Esophagus muscularis mucosa (tissue), 4 donors: ENCODE measurements around the gene KCNJ15. TPM values are rescaled to one million over a fixed set of nuclear protein-coding genes. Genes with fewer than 3 reads are reported as not detected.

Experiments
- DNase-seq: peaks from one replicate; pipeline ENCODE4 v3.0.0-alpha.2; 2017; ENCODE audit errors: extremely low spot score
- H3K27ac ChIP-seq, 4 donors: fragments of 200-600 bp; sonication (generic); replicated peaks in 1 of 4; 1 replicate in 3 of 4; 2 replicates in 1 of 4; pipeline ENCODE4 v1.5.1; 2016 to 2019; ENCODE audit warnings: mild to moderate bottlenecking in 1 of 4
- H3K27me3 ChIP-seq, 4 donors: fragments of 200-600 bp; sonication (generic); one replicate each; pipeline versions ENCODE4 v1.5.1 to v1.6.0; 2016 to 2019
- H3K36me3 ChIP-seq, 4 donors: fragments of 200-600 bp; sonication (generic); one replicate each; pipeline ENCODE4 v1.5.1; 2016 to 2019
- H3K4me1 ChIP-seq, 4 donors: fragments of 200-600 bp; sonication (generic); one replicate each; pipeline ENCODE4 v1.5.1; 2016 to 2019
- H3K4me3 ChIP-seq, 4 donors: fragments of 200-600 bp; sonication (generic); 1 replicate in 2 of 4; 2 replicates in 2 of 4; pipeline ENCODE4 v1.5.1; 2016 to 2019; ENCODE audit warnings: mild to moderate bottlenecking in 4 of 4, moderate library complexity in 1 of 4
- H3K9me3 ChIP-seq, 4 donors: fragments of 200-600 bp; sonication (generic); 1 replicate in 3 of 4; 2 replicates in 1 of 4; pipeline ENCODE4 v1.5.1; 2016 to 2019
- EP300 ChIP-seq: sonication (generic); formaldehyde crosslinking; IDR thresholded peaks from one replicate; pipeline ENCODE4 v1.6.1; 2017; ENCODE audit warnings: antibody characterized with exemption
- POLR2A ChIP-seq: fragments of 450-650 bp; IDR thresholded peaks from one replicate; pipeline ENCODE4 v1.6.1; 2017; ENCODE audit warnings: antibody characterized with exemption, moderate library complexity, mild to moderate bottlenecking, low read depth
- POLR2AphosphoS5 ChIP-seq, 2 donors: sonication (generic); formaldehyde crosslinking; IDR thresholded peaks; one replicate each; pipeline ENCODE4 v1.6.1; 2017; ENCODE audit warnings: antibody characterized with exemption in 2 of 2
- WGBS: methylation state at CpG from one replicate; pipeline ENCODE4 v1.1.5; 2018; 5-methylcytosine and 5-hydroxymethylcytosine counted together
- intact Hi-C: fragments of 100-400 bp; cut with DNase I; formaldehyde crosslinking; loops from one replicate; pipeline ENCODE4 v1.15.1; 2023
- total RNA-seq, 4 donors: library from RNA; depleted of rRNA; stranded (reverse); fragments of >200 nt; gene quantifications; one replicate each; pipeline versions ENCODE4 v1.1.0 to v1.2.1, GENCODE V29; 2016
- TF ChIP-seq, protein P1 (sequence below), 3 experiments: fragments of 200-600 bp in 2 of 3; fragments of 450-650 bp in 1 of 3; sonication (generic) in 2 of 3; IDR thresholded peaks; one replicate each; pipeline ENCODE4 v1.5.1; 2017 to 2019; ENCODE audit warnings: antibody characterized with exemption in 3 of 3, mild to moderate bottlenecking in 2 of 3, moderate library complexity in 1 of 3

The KCNJ15 gene
- total RNA-seq, 4 donors from 2014 or later, result 1.2 to 1.6 TPM; not detected in 2

DNA sequence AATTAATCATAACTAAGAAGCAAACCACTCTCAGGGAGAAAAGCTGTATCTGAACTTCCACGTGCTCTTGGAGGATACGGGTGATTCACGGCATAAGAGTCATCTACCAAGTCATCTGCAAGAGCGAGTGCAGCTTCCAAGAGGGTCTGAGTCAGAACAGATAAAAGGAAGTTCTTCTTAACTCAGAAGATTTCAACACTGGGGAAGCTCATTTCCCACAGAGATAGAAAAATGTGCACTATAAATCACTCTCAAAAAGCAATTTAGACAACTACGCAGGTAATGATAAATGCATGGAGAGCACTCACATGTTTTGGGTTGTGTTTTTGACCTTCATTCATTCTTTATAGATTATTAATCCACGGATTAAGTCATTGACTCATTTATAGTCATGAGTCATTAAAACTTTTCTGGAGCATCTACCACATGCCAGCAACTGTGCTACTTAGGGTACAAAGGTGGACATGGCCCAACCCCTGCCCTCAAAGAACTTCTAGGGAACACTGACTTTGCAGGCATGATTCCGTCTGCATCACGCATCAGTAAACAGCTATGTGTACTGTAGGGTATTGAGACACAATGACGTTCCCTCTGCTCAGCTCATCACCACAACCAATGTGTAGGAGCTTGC, 20.8 kb downstream of the KCNJ15 start:
- DNase-seq, result no peak
- intact Hi-C loops, result no loop called here
- no peaks in the 10 kb centered on the region for H3K4me1 ChIP-seq
- H3K27ac ChIP-seq, result no peak overlapping the region
- no peak overlapping the region for H3K4me3 ChIP-seq
- no peak for TF ChIP-seq POLR2AphosphoS5 (IDR thresholded peaks at IDR 0.05)
- TF ChIP-seq EP300, result no peak
- no peak for TF ChIP-seq POLR2A
- TF ChIP-seq, protein P1, sequence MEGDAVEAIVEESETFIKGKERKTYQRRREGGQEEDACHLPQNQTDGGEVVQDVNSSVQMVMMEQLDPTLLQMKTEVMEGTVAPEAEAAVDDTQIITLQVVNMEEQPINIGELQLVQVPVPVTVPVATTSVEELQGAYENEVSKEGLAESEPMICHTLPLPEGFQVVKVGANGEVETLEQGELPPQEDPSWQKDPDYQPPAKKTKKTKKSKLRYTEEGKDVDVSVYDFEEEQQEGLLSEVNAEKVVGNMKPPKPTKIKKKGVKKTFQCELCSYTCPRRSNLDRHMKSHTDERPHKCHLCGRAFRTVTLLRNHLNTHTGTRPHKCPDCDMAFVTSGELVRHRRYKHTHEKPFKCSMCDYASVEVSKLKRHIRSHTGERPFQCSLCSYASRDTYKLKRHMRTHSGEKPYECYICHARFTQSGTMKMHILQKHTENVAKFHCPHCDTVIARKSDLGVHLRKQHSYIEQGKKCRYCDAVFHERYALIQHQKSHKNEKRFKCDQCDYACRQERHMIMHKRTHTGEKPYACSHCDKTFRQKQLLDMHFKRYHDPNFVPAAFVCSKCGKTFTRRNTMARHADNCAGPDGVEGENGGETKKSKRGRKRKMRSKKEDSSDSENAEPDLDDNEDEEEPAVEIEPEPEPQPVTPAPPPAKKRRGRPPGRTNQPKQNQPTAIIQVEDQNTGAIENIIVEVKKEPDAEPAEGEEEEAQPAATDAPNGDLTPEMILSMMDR (IDR thresholded peaks at IDR 0.05), result no peak
- no peaks in the 10 kb centered on the region for H3K36me3 ChIP-seq
- WGBS, result 48% methylated on average over 9 of the region's 9 CpGs
- H3K9me3 ChIP-seq, result no peaks in the 10 kb centered on the region
- H3K27me3 ChIP-seq, result peaks cover 0 to 8% (median 0%) of the 10 kb centered on the region in 4 donors

DNA sequence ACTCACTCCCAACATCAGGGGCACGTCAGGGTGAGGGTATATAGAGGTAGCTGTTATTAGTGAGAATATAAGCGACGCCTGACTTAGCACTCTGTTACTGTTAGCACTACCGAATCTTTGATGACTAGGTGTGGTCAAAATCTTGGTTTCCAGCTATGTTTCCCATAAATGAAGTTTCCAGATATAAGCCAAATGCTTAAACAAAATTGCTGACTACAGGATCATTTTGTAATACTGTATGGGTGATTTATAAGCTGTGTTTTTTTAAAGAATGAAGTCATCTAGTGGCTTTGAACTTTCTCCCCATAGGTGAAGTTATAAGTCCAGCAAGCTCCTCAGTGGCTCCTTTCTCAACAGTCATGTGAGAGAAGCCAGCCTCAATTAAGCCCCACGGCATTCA, 23.7 kb downstream of the KCNJ15 start:
- intact Hi-C loops, result no loop called here
- Histone ChIP-seq H3K27ac (no peak overlapping the region), H3K4me1 (no peaks in the 10 kb centered on the region), H3K9me3 (no peaks in the 10 kb centered on the region), H3K4me3 (no peak overlapping the region), H3K27me3 (peaks cover 0 to 8% (median 0%) of the 10 kb centered on the region in 4 donors), H3K36me3 (no peaks in the 10 kb centered on the region)
- no peak for TF ChIP-seq EP300
- TF ChIP-seq POLR2A, result no peak
- no peak for TF ChIP-seq POLR2AphosphoS5 (IDR thresholded peaks at IDR 0.05)
- TF ChIP-seq, protein P1 (IDR thresholded peaks at IDR 0.05), result no peak
- DNase-seq, result no peak
- WGBS, result 88% methylated on average over 5 of the region's 5 CpGs

DNA sequence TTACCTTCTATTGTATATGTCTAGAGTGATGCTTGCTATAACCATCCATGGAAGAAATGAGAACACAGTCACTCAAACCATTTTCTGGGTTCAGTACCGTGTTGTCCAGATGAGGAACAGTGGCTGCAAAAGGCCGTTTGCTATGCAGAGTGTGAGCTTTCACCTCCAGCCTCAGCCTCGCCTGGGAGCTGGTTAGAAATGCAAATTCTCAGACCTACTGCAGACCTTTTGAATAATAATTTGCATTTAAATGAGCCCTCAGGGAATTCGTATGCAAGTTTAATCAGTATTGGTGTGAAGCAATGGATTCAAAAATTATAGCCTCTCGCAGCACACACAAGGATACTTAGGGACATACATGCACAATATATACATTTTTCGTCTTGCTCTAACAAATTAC, 24.1 kb downstream of the KCNJ15 start:
- TF ChIP-seq POLR2AphosphoS5 (IDR thresholded peaks at IDR 0.05), result no peak
- no peak for TF ChIP-seq POLR2A
- TF ChIP-seq EP300, result no peak
- TF ChIP-seq, protein P1 (IDR thresholded peaks at IDR 0.05), result no peak
- DNase-seq, result no peak
- WGBS, result 66% methylated on average over 6 of the region's 6 CpGs
- Histone ChIP-seq H3K27me3 (peaks cover 0 to 8% (median 0%) of the 10 kb centered on the region in 4 donors), H3K4me1 (no peaks in the 10 kb centered on the region), H3K36me3 (no peaks in the 10 kb centered on the region), H3K4me3 (no peak overlapping the region), H3K27ac (no peak overlapping the region), H3K9me3 (no peaks in the 10 kb centered on the region)
- intact Hi-C loops, result no loop called here

DNA sequence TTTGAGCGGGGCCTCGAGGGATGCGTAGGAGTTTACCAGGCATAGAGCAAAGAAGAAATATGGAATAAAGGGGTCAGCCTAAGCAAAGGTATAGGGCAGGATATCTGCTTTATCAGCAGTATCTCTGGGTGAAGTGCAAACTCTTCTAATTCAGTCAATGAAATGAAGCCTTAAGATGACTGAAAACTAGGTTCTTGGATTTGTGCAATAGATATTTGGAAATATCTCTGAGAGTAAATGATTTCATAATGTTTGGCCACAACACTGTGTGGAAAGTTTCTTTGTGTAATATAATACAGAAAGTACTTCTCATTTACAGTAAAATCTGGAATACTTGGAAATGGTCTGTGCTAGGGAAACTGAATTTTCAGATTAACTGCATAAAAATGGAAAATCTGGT, 26.1 kb downstream of the KCNJ15 start:
- Histone ChIP-seq H3K4me1 (no peaks in the 10 kb centered on the region), H3K27me3 (peaks cover 0 to 8% (median 0%) of the 10 kb centered on the region in 4 donors), H3K9me3 (no peaks in the 10 kb centered on the region), H3K4me3 (no peak overlapping the region), H3K36me3 (no peaks in the 10 kb centered on the region), H3K27ac (peak overlapping the region in 1 of 4 donors; percentile 1)
- WGBS, result 94% methylated on average over 3 of the region's 3 CpGs
- TF ChIP-seq POLR2AphosphoS5 (IDR thresholded peaks at IDR 0.05) (no peak), EP300 (no peak)
- no peak for DNase-seq
- intact Hi-C loops, result no loop called here

DNA sequence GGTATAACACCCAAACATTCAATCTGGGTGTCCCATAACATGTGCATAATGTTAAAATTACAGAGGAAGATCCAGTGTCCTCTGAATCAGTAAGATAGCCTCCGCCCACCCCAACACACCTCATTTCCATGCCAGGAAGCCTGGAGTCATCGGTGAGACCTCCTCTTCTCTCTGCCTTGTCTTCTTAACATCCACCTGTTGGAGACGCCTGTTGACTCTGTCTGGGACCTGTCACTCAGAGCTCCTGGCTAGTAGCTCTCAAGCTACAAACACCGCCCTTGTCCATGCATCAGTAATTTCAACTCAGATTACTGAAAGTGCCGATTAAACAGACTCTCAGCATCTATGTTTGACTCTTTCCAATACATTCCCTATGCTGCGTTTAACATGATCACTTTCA, 27.4 kb downstream of the KCNJ15 start:
- Histone ChIP-seq H3K36me3 (no peaks in the 10 kb centered on the region), H3K9me3 (no peaks in the 10 kb centered on the region), H3K27ac (no peak overlapping the region), H3K27me3 (no peaks in the 10 kb centered on the region), H3K4me3 (no peak overlapping the region), H3K4me1 (no peaks in the 10 kb centered on the region)
- 96% methylated on average over 6 of the region's 6 CpGs for WGBS
- TF ChIP-seq POLR2AphosphoS5 (IDR thresholded peaks at IDR 0.05), result no peak
- no peak for TF ChIP-seq EP300
- no peak for TF ChIP-seq POLR2A
- TF ChIP-seq, protein P1 (IDR thresholded peaks at IDR 0.05), result no peak
- DNase-seq, result no peak
- intact Hi-C loops, result no loop called here
